ENCODE measurements around the gene LYSMD4. TPM values are rescaled to one million over a fixed set of nuclear protein-coding genes. Genes with fewer than 3 reads are reported as not detected.

LYSMD4 gene
- total and polyA plus RNA-seq, 2 of the 13 experiments (the other 11 are each of a cell fraction or from before 2014, with no cell fraction given) = 7.4 to 8.5 TPM

GRCh38 chr15:99729327-99729726 lies 3.9 kb downstream of the LYSMD4 start (continued):
- TF ChIP-seq E2F1 (CRISPR knock-in tag; IDR thresholded peaks at IDR 0.05) = no peak
- TF ChIP-seq HNF4G (IDR thresholded peaks at IDR 0.05; ENCODE audit: borderline replicate concordance, low read depth, low read length) = no peak
- no peak for TF ChIP-seq HNF4G (CRISPR knock-in tag; IDR thresholded peaks at IDR 0.05; ENCODE audit: borderline replicate concordance, low read depth)
- TF ChIP-seq TBP (CRISPR knock-in tag; IDR thresholded peaks at IDR 0.05) = no peak
- no peak for TF ChIP-seq ZNF407 (CRISPR knock-in tag; IDR thresholded peaks at IDR 0.05; ENCODE audit: not compliant biosample characterization)
- no peak for TF ChIP-seq ZNF383 (CRISPR knock-in tag; IDR thresholded peaks at IDR 0.05; ENCODE audit: borderline replicate concordance)
- TF ChIP-seq, protein P1, sequence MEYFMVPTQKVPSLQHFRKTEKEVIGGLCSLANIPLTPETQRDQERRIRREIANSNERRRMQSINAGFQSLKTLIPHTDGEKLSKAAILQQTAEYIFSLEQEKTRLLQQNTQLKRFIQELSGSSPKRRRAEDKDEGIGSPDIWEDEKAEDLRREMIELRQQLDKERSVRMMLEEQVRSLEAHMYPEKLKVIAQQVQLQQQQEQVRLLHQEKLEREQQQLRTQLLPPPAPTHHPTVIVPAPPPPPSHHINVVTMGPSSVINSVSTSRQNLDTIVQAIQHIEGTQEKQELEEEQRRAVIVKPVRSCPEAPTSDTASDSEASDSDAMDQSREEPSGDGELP (IDR thresholded peaks at IDR 0.05; ENCODE audit: borderline replicate concordance, low read depth) = no peak
- no peak for TF ChIP-seq BRD4 (CRISPR knock-in tag; IDR thresholded peaks at IDR 0.05)

Measured in HepG2 (cell line).